CD14-positive monocyte (primary cell): ENCODE measurements around the gene DESI1. TPM values are rescaled to one million over a fixed set of nuclear protein-coding genes. Genes with fewer than 3 reads are reported as not detected.

Experiments used
- DNase-seq, 3 donors: peaks; one replicate each; pipeline ENCODE4 v3.0.0-alpha.2; 2011 to 2022
- H2AFZ ChIP-seq: 2 replicates; pipeline ENCODE4 v1.6.0; 2012; ENCODE audit warnings: mild to moderate bottlenecking, low read depth, low read length, inconsistent platforms; ENCODE audit not compliant: insufficient read depth, poor library complexity, severe bottlenecking
- H3K27ac ChIP-seq, 2 donors: 1 replicate in 1 of 2; 2 replicates in 1 of 2; pipeline ENCODE4 v1.5.1; 2012 to 2013; ENCODE audit warnings: low read length in 2 of 2, control low read depth in 1 of 2, inconsistent platforms in 1 of 2, low read depth in 1 of 2, mild to moderate bottlenecking in 1 of 2
- H3K27me3 ChIP-seq, 2 donors: one replicate each; pipeline versions ENCODE4 v1.6.0 to v1.6.1; 2011 to 2013; ENCODE audit warnings: low read length in 2 of 2; ENCODE audit not compliant: control insufficient read depth in 2 of 2, insufficient read depth in 2 of 2
- H3K36me3 ChIP-seq, 2 donors: replicated peaks in 1 of 2; 1 replicate in 1 of 2; 2 replicates in 1 of 2; pipeline versions ENCODE4 v1.5.1 to v1.6.1; 2012 to 2013; ENCODE audit warnings: low read length in 2 of 2, control low read depth in 1 of 2, inconsistent platforms in 1 of 2, mild to moderate bottlenecking in 1 of 2; ENCODE audit not compliant: insufficient read depth in 2 of 2, control insufficient read depth in 1 of 2
- H3K4me1 ChIP-seq, 2 donors: 1 replicate in 1 of 2; 2 replicates in 1 of 2; pipeline versions ENCODE4 v1.5.1 to v1.6.1; 2012 to 2013; ENCODE audit warnings: low read length in 2 of 2, control low read depth in 1 of 2, inconsistent platforms in 1 of 2, mild to moderate bottlenecking in 1 of 2, moderate library complexity in 1 of 2; ENCODE audit not compliant: insufficient read depth in 2 of 2, control insufficient read depth in 1 of 2
- H3K4me2 ChIP-seq: replicated peaks from 2 replicates; pipeline ENCODE3; 2012; ENCODE audit warnings: low read length, moderate library complexity, mild to moderate bottlenecking; ENCODE audit not compliant: poor library complexity, severe bottlenecking; ENCODE audit errors: extremely low read depth
- H3K4me3 ChIP-seq, 3 experiments: fragments of 200-600 bp in 1 of 3; sonication (generic) in 1 of 3; replicated peaks in 1 of 3; 1 replicate in 2 of 3; 2 replicates in 1 of 3; pipeline ENCODE4 v1.5.1; 2011 to 2013; ENCODE audit warnings: low read length in 3 of 3, mild to moderate bottlenecking in 3 of 3, control low read depth in 2 of 3, low read depth in 2 of 3, inconsistent platforms in 1 of 3, moderate library complexity in 1 of 3
- H3K79me2 ChIP-seq: 2 replicates; pipeline ENCODE4 v1.6.0; 2012; ENCODE audit warnings: mild to moderate bottlenecking, control low read depth, inconsistent platforms, low read length, moderate library complexity; ENCODE audit not compliant: insufficient read depth
- H3K9ac ChIP-seq: 2 replicates; pipeline ENCODE4 v1.6.0; 2017; ENCODE audit warnings: low read length, mild to moderate bottlenecking; ENCODE audit not compliant: insufficient read depth, poor library complexity, severe bottlenecking
- H3K9me3 ChIP-seq, 2 donors: replicated peaks in 1 of 2; 1 replicate in 1 of 2; 2 replicates in 1 of 2; pipeline versions ENCODE4 v1.5.1 to v1.6.1; 2012 to 2013; ENCODE audit warnings: low read length in 2 of 2, control low read depth in 1 of 2; ENCODE audit not compliant: control insufficient read depth in 1 of 2, insufficient read depth in 1 of 2
- H4K20me1 ChIP-seq: 2 replicates; pipeline ENCODE4 v1.6.0; 2012; ENCODE audit warnings: mild to moderate bottlenecking, low read length, control low read depth, moderate library complexity; ENCODE audit not compliant: insufficient read depth
- H3K27ac Mint-ChIP-seq, 7 donors: one replicate each; pipeline ENCODE4 v1.8.0; 2020; ENCODE audit warnings: mild to moderate bottlenecking in 7 of 7, mixed read lengths in 7 of 7, moderate library complexity in 6 of 7, inconsistent platforms in 2 of 7
- H3K27me3 Mint-ChIP-seq, 3 donors: one replicate each; pipeline ENCODE4 v1.8.0; 2021 to 2022; ENCODE audit warnings: low read depth in 3 of 3, mild to moderate bottlenecking in 3 of 3, mixed read lengths in 3 of 3, moderate library complexity in 3 of 3, inconsistent platforms in 1 of 3
- H3K36me3 Mint-ChIP-seq, 2 donors: one replicate each; pipeline ENCODE4 v1.8.0; 2020; ENCODE audit warnings: mixed read lengths in 2 of 2, inconsistent platforms in 1 of 2, mild to moderate bottlenecking in 1 of 2
- H3K4me1 Mint-ChIP-seq: one replicate; pipeline ENCODE4 v1.8.0; 2020; ENCODE audit warnings: mild to moderate bottlenecking, mixed read lengths
- H3K4me3 Mint-ChIP-seq, 2 donors: one replicate each; pipeline ENCODE4 v1.8.0; 2020; ENCODE audit warnings: mild to moderate bottlenecking in 2 of 2, mixed read lengths in 2 of 2, moderate library complexity in 1 of 2
- H3K9me3 Mint-ChIP-seq, 7 donors: one replicate each; pipeline ENCODE4 v1.8.0; 2020 to 2022; ENCODE audit warnings: mixed read lengths in 7 of 7, mild to moderate bottlenecking in 6 of 7, moderate library complexity in 6 of 7, inconsistent platforms in 2 of 7
- WGBS: methylation state at CpG from one replicate; pipeline ENCODE4 v1.1.5; 2013; ENCODE audit warnings: missing lambda C conversion rate; ENCODE audit not compliant: insufficient coverage; 5-methylcytosine and 5-hydroxymethylcytosine counted together
- intact Hi-C, 2 donors: fragments of 100-400 bp; cut with micrococcal nuclease; formaldehyde crosslinking; loops; one replicate each; pipeline versions ENCODE4 v1.15.0 to v1.15.1; 2023
- polyA plus RNA-seq, 3 donors: library from polyadenylated mRNA; depleted of rRNA in 1 of 3; unstranded in 2 of 3; stranded (reverse) in 1 of 3; fragments of 300-500 nt in 2 of 3; fragments of >200 nt in 1 of 3; fragmentation: Illumina TruSeq in 2 of 3; gene quantifications; 1 replicate in 2 of 3; 2 replicates in 1 of 3; pipeline ENCODE4 v1.2.3, GENCODE V29; 2012 to 2021
- TF ChIP-seq, protein P1 (sequence below): fragments of 200-600 bp; IDR thresholded peaks from one replicate; pipeline ENCODE4 v1.8.0; 2022; ENCODE audit warnings: antibody characterized with exemption, mild to moderate bottlenecking

Gene DESI1
- polyA plus RNA-seq, 3 donors, result 15.8 to 33.7 (median 31.5) TPM

DNA sequence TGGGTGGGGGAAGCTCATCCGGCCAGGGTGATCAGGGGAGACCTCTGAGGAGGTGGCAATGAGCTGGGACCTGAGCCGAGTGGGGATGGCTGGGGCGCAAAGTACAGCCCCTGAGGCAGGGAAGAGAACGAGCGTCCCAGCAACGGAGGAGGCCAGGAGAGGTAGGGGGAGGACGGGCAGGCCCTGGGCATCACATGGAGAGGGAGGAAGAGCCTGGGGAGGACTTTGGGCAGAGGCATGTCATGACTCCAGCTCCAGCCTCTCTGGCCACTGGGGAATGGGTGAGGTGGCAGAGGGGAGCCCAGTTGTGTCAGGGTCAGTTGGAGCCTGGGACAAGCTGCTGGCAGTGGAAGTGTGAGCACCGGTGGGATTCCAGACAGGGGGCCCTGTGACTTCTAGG lies 42.7 kb downstream of the DESI1 start:
- Histone ChIP-seq H3K27ac (no peak overlapping the region), H3K79me2 (no peaks in the 10 kb centered on the region), H3K4me2 (no peak overlapping the region), H3K4me3 (no peak overlapping the region), H3K36me3 (peaks cover 49 to 69% of the 10 kb centered on the region in 2 donors), H3K9me3 (no peaks in the 10 kb centered on the region), H3K4me1 (no peaks in the 10 kb centered on the region), H3K9ac (no peak overlapping the region), H2AFZ (no peak overlapping the region), H3K27me3 (no peaks in the 10 kb centered on the region), H4K20me1 (no peaks in the 10 kb centered on the region)
- H3K27me3 Mint-ChIP-seq, result peaks cover 0 to 1% (median 0%) of the 10 kb centered on the region in 3 donors
- H3K4me1 Mint-ChIP-seq, result peaks cover 6% of the 10 kb centered on the region
- DNase-seq, result no peak
- H3K36me3 Mint-ChIP-seq, result peaks cover 48 to 74% of the 10 kb centered on the region in 2 donors
- no peak overlapping the region for H3K4me3 Mint-ChIP-seq
- TF ChIP-seq, protein P1, sequence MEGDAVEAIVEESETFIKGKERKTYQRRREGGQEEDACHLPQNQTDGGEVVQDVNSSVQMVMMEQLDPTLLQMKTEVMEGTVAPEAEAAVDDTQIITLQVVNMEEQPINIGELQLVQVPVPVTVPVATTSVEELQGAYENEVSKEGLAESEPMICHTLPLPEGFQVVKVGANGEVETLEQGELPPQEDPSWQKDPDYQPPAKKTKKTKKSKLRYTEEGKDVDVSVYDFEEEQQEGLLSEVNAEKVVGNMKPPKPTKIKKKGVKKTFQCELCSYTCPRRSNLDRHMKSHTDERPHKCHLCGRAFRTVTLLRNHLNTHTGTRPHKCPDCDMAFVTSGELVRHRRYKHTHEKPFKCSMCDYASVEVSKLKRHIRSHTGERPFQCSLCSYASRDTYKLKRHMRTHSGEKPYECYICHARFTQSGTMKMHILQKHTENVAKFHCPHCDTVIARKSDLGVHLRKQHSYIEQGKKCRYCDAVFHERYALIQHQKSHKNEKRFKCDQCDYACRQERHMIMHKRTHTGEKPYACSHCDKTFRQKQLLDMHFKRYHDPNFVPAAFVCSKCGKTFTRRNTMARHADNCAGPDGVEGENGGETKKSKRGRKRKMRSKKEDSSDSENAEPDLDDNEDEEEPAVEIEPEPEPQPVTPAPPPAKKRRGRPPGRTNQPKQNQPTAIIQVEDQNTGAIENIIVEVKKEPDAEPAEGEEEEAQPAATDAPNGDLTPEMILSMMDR, result no peak
- H3K27ac Mint-ChIP-seq, result peak overlapping the region in 1 of 7 donors; percentile 3
- WGBS, result 99% methylated on average over 6 of the region's 8 CpGs
- H3K9me3 Mint-ChIP-seq, result peaks cover 0 to 1% (median 0%) of the 10 kb centered on the region in 7 donors
- intact Hi-C loops, result no loop called here

DNA sequence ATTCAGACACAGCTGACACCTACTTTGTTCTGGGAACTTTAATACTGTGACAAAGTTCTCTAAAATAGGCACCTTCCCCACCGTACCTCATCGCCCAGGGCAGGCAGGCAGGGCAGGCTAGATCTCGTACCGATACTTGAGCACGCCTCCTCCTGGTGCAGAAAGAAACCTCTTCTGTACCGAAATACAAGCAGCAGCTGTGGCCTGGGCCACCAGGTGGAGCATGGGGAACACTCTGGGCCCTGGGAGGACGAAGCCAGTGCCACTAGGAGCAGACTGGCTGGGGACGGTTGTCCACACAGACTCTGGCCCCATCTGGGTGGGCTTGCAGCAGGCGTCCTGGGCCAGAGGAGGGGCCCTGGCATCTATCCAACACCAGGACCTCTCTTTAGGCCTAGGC lies 44.0 kb downstream of the DESI1 start:
- H3K27me3 ChIP-seq, result no peaks in the 10 kb centered on the region
- H3K27ac Mint-ChIP-seq, result no peak overlapping the region
- H4K20me1 ChIP-seq, result no peaks in the 10 kb centered on the region
- H3K36me3 ChIP-seq, result peaks cover 41 to 57% of the 10 kb centered on the region in 2 donors
- peak in 2 of 3 donors; percentile 12 for DNase-seq
- no peaks in the 10 kb centered on the region for H3K4me1 Mint-ChIP-seq
- peaks cover 0 to 1% (median 0%) of the 10 kb centered on the region in 7 donors for H3K9me3 Mint-ChIP-seq
- 69% methylated on average over 9 of the region's 9 CpGs for WGBS
- no peak overlapping the region for H3K4me3 Mint-ChIP-seq
- no peaks in the 10 kb centered on the region for H3K4me1 ChIP-seq
- intact Hi-C loops, result no loop called here
- no peaks in the 10 kb centered on the region for H3K79me2 ChIP-seq
- H3K36me3 Mint-ChIP-seq, result peaks cover 40 to 62% of the 10 kb centered on the region in 2 donors
- no peak overlapping the region for H3K9ac ChIP-seq
- peaks cover 0 to 3% (median 2%) of the 10 kb centered on the region in 3 donors for H3K27me3 Mint-ChIP-seq
- H3K27ac ChIP-seq, result no peak overlapping the region
- no peak overlapping the region for H3K4me2 ChIP-seq
- TF ChIP-seq, protein P1, result peak; percentile 38
- H3K4me3 ChIP-seq, result no peak overlapping the region
- H3K9me3 ChIP-seq, result no peaks in the 10 kb centered on the region
- no peak overlapping the region for H2AFZ ChIP-seq
